Upper lobe of left lung (tissue), 6 donors: ENCODE results near the gene G6PC1. TPM values are rescaled to one million over a fixed set of nuclear protein-coding genes. Genes with fewer than 3 reads are reported as not detected.
A peak's percentile ranks its signal among the peaks of the same experiment; 100 is the strongest.
"Not testable (repeated sequence)": the region's sequence is repeated elsewhere in the genome, so short reads cannot be mapped to it uniquely, and the experiment has no call there.

Source experiments
- ATAC-seq, 2 donors: fragments of 200-7000 bp; cut with Tn5 transposase; one replicate each; pipeline ENCODE4 v1.9.1; 2022; ENCODE audit warnings: mild to moderate bottlenecking in 2 of 2, moderate library complexity in 2 of 2; ENCODE audit not compliant: low FRiP score in 2 of 2
- DNase-seq, 2 donors: peaks; one replicate each; pipeline ENCODE4 v3.0.0-alpha.2; 2019 to 2020
- H3K27ac ChIP-seq, 4 donors: fragments of 200-600 bp; sonication (generic); one replicate each; pipeline ENCODE4 v1.5.1; 2016 to 2019
- H3K27me3 ChIP-seq, 4 donors: fragments of 200-600 bp; sonication (generic); one replicate each; pipeline ENCODE4 v1.5.1; 2017 to 2019
- H3K36me3 ChIP-seq, 4 donors: fragments of 200-600 bp; sonication (generic); one replicate each; pipeline ENCODE4 v1.5.1; 2016 to 2019
- H3K4me1 ChIP-seq, 4 donors: fragments of 200-600 bp; sonication (generic); one replicate each; pipeline ENCODE4 v1.5.1; 2018 to 2019
- H3K4me3 ChIP-seq, 4 donors: fragments of 200-600 bp; sonication (generic); one replicate each; pipeline ENCODE4 v1.5.1; 2017 to 2019; ENCODE audit warnings: mild to moderate bottlenecking in 2 of 4, moderate library complexity in 1 of 4
- H3K9me3 ChIP-seq, 4 donors: fragments of 200-600 bp; sonication (generic); one replicate each; pipeline ENCODE4 v1.5.1; 2018 to 2019
- EP300 ChIP-seq, 4 donors: sonication (generic); formaldehyde crosslinking; IDR thresholded peaks; one replicate each; pipeline ENCODE4 v1.5.1; 2017; ENCODE audit warnings: antibody characterized with exemption in 4 of 4, control low read depth in 2 of 4
- POLR2A ChIP-seq, 4 donors: fragments of 450-650 bp; IDR thresholded peaks; one replicate each; pipeline ENCODE4 v1.5.1; 2016 to 2017; ENCODE audit warnings: antibody characterized with exemption in 4 of 4, mild to moderate bottlenecking in 2 of 4
- POLR2AphosphoS5 ChIP-seq, 2 donors: sonication (generic); formaldehyde crosslinking; IDR thresholded peaks; one replicate each; pipeline ENCODE4 v1.5.1; 2017; ENCODE audit warnings: antibody characterized with exemption in 2 of 2
- WGBS, 2 donors: methylation state at CpG; one replicate each; pipeline ENCODE4 v1.1.5; 2017 to 2018; 5-methylcytosine and 5-hydroxymethylcytosine counted together
- total RNA-seq, 6 donors: library from RNA; depleted of rRNA in 4 of 6; stranded (reverse); fragments of >200 nt in 4 of 6; gene quantifications; one replicate each; pipeline versions ENCODE4 v1.1.0 to v1.2.1, GENCODE V29; 2016 to 2021
- TF ChIP-seq, protein P1 (sequence below), 6 experiments: fragments of 450-650 bp in 4 of 6; fragments of 200-600 bp in 2 of 6; sonication (generic) in 2 of 6; IDR thresholded peaks; one replicate each; pipeline ENCODE4 v1.5.1; 2016 to 2019; ENCODE audit warnings: antibody characterized with exemption in 6 of 6
- donor health status: DM: no; HTN: no; CAD: no; lungs with moderate emphysema.
- donor health status: DM: no; HTN: yes; CAD: no; lungs with severe emphysema.

G6PC1 gene
- total RNA-seq, 6 donors from 2014 or later: not detected

GRCh38 chr17:42893359-42893758, 7.2 kb upstream of the G6PC1 start:
- no peaks in the 10 kb centered on the region for H3K36me3 ChIP-seq
- no peaks in the 10 kb centered on the region for H3K9me3 ChIP-seq
- peaks cover 40 to 50% (median 44%) of the 10 kb centered on the region in 4 donors for H3K4me1 ChIP-seq
- no peak for TF ChIP-seq EP300 (IDR thresholded peaks at IDR 0.05)
- TF ChIP-seq POLR2AphosphoS5 (IDR thresholded peaks at IDR 0.05): no peak
- TF ChIP-seq, protein P1, sequence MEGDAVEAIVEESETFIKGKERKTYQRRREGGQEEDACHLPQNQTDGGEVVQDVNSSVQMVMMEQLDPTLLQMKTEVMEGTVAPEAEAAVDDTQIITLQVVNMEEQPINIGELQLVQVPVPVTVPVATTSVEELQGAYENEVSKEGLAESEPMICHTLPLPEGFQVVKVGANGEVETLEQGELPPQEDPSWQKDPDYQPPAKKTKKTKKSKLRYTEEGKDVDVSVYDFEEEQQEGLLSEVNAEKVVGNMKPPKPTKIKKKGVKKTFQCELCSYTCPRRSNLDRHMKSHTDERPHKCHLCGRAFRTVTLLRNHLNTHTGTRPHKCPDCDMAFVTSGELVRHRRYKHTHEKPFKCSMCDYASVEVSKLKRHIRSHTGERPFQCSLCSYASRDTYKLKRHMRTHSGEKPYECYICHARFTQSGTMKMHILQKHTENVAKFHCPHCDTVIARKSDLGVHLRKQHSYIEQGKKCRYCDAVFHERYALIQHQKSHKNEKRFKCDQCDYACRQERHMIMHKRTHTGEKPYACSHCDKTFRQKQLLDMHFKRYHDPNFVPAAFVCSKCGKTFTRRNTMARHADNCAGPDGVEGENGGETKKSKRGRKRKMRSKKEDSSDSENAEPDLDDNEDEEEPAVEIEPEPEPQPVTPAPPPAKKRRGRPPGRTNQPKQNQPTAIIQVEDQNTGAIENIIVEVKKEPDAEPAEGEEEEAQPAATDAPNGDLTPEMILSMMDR (IDR thresholded peaks at IDR 0.05): no peak
- TF ChIP-seq POLR2A (IDR thresholded peaks at IDR 0.05): no peak
- ATAC-seq (no peak), DNase-seq (no peak)
- no peaks in the 10 kb centered on the region for H3K27me3 ChIP-seq
- peak overlapping the region; percentile 31 to 78 (median 74) for H3K27ac ChIP-seq
- WGBS, 2 donors: 11 to 16% methylated on average over 4 of the region's 4 CpGs
- no peak overlapping the region for H3K4me3 ChIP-seq

DNA sequence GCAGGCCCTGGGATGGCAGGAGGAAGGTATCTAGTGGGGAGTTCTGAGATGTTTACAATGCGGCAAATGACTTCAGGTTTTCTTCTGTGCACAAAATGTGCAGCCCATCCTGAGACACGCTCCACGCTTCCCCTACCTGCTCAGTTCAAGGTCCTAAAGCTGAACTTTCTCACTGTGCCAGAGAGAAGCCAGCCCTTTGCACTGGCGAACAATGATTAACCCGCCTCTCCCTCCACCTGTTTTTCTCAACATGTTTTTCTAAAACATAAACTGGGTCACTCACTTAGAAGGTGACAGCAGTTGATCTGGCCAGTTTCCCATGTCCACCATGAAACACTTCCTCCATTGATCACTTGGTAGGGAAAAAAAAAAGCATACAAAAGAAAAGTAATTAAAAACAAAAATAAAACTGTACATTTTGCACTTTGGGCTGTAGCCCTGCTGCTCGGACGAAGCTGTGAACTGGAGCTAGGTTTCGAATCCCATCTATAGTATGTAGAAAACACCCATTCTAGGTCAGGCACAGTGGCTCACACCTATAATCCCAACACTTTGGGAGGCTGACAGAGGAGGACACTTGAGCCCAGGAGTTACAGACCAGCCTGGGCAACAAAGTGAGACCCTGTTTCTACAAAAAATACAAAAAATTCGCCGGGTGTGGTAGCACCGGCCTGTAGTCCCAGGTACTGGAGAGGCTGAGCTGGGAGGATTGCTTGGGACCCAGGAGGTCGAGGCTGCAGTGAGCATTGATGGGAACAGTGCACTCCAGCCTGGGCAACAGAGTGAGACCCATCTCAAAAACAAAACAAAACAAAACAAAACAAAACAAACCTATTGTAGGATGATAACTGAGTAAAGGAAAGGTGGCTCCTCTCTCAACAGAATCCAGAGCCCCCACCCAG, 6.1 kb upstream of the G6PC1 start:
- no peak for TF ChIP-seq POLR2AphosphoS5 (IDR thresholded peaks at IDR 0.05)
- TF ChIP-seq EP300 (IDR thresholded peaks at IDR 0.05): no peak
- TF ChIP-seq, protein P1 (IDR thresholded peaks at IDR 0.05): no peak
- no peak for TF ChIP-seq POLR2A (IDR thresholded peaks at IDR 0.05)
- peak overlapping the region; percentile 18 to 78 (median 74) for H3K27ac ChIP-seq
- H3K4me3 ChIP-seq: no peak overlapping the region
- H3K36me3 ChIP-seq: no peaks in the 10 kb centered on the region
- peaks cover 40 to 50% (median 44%) of the 10 kb centered on the region in 4 donors for H3K4me1 ChIP-seq
- H3K27me3 ChIP-seq: no peaks in the 10 kb centered on the region
- DNase-seq: no peak
- 69 to 78% methylated on average over 11 to 12 of the region's 12 CpGs for WGBS, 2 donors
- no peaks in the 10 kb centered on the region for H3K9me3 ChIP-seq
- peak in 1 of 2 donors; percentile 6 for ATAC-seq

DNA sequence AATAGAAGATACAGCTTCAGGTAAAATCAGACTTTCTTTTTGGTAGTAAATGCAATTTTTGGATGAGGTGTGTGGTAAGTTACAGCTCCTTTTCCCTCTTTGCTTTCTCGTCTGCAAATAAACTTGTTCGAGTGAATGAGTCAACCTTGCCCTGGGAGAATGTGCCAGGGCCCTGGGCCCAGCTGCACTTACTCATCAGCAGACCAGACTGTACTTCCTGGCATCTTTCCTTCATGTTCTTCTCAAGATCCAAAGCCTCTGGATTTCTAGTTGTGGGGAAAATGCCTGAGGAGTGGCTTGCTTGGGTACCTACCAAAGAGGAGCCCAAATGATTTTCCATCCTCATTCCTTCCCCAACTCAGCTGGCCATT, 5.4 kb upstream of the G6PC1 start:
- peaks cover 40 to 50% (median 44%) of the 10 kb centered on the region in 4 donors for H3K4me1 ChIP-seq
- ATAC-seq: peak; percentile 78 to 87

DNA sequence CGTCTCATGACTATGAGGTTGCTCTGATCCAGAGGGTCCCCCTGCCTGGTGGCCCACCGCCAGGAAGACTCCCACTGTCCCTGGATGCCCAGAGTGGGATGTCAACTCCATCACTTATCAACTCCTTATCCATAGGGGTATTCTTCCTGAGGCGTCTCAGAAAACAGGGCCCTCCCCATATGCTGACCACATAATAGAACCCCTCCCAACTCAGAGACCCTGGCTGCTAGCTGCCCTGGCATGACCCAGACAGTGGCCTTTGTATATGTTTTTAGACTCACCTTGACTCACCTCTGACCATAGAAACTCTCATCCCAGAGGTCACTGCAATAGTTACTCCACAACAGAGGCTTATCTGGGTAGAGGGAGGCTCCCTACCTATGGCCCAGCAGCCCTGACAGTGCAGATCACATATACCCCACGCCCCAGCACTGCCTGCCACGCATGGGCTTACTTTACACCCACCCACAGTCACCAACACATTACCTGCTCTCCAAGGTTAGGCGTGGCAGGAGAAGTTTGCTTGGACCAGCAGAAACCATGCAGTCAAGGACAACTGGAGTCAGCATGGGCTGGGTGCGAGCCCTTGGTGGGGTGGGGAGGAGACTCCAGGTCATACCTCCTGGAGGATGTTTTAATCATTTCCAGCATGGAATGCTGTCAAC, 2.3 kb upstream of the G6PC1 start:
- TF ChIP-seq POLR2AphosphoS5 (IDR thresholded peaks at IDR 0.05): no peak
- Histone ChIP-seq H3K4me3 (no peak overlapping the region), H3K36me3 (no peaks in the 10 kb centered on the region), H3K27ac (no peak overlapping the region), H3K4me1 (peaks cover 22 to 25% (median 24%) of the 10 kb centered on the region in 4 donors), H3K27me3 (no peaks in the 10 kb centered on the region), H3K9me3 (no peaks in the 10 kb centered on the region)
- no peak for DNase-seq
- no peak for ATAC-seq
- WGBS, 2 donors: 95 to 100% methylated on average over 3 to 7 of the region's 7 CpGs

More for the DNA sequence above, 5.4 kb upstream of the G6PC1 start:
- WGBS, 2 donors: 23 to 28% methylated on average over 2 of the region's 2 CpGs
- Histone ChIP-seq H3K4me3 (no peak overlapping the region), H3K27me3 (no peaks in the 10 kb centered on the region), H3K27ac (peak overlapping the region; percentile 18 to 72 (median 36)), H3K9me3 (no peaks in the 10 kb centered on the region), H3K36me3 (no peaks in the 10 kb centered on the region)
- TF ChIP-seq POLR2AphosphoS5 (IDR thresholded peaks at IDR 0.05) (peak; percentile 37 to 71), POLR2A (IDR thresholded peaks at IDR 0.05) (no peak)
- peak in 1 of 2 donors; percentile 76 for DNase-seq

DNA sequence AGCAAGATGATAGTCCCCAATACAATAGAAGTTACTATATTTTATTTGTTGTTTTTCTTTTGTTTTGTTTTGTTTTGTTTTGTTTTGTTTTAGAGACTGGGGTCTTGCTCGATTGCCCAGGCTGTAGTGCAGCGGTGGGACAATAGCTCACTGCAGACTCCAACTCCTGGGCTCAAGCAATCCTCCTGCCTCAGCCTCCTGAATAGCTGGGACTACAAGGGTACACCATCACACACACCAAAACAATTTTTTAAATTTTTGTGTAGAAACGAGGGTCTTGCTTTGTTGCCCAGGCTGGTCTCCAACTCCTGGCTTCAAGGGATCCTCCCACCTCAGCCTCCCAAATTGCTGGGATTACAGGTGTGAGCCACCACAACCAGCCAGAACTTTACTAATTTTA, 618 bp upstream of the G6PC1 start:
- not testable (repeated sequence) for ATAC-seq, H3K9me3 ChIP-seq, H3K27ac ChIP-seq, H3K36me3 ChIP-seq, H3K27me3 ChIP-seq, DNase-seq, H3K4me1 ChIP-seq, H3K4me3 ChIP-seq
- WGBS, 2 donors: 86 to 91% methylated on average over 3 of the region's 3 CpGs

- Histone ChIP-seq H3K4me1 (no peaks in the 10 kb centered on the region), H3K4me3 (no peak overlapping the region), H3K27me3 (no peaks in the 10 kb centered on the region), H3K9me3 (no peaks in the 10 kb centered on the region), H3K36me3 (no peaks in the 10 kb centered on the region), H3K27ac (no peak overlapping the region)
- ATAC-seq: no peak
- DNase-seq: no peak
- 84 to 89% methylated on average over 10 of the region's 10 CpGs for WGBS, 2 donors
- TF ChIP-seq POLR2A (IDR thresholded peaks at IDR 0.05) (no peak), EP300 (IDR thresholded peaks at IDR 0.05) (no peak), POLR2AphosphoS5 (IDR thresholded peaks at IDR 0.05) (no peak)
- TF ChIP-seq, protein P1 (IDR thresholded peaks at IDR 0.05): no peak
Observed at GRCh38 chr17:42901535-42902229, 1.1 kb downstream of the G6PC1 start.
